ENCODE measurements around the gene MUC12. TPM values are rescaled to one million over a fixed set of nuclear protein-coding genes. Genes with fewer than 3 reads are reported as not detected.

The MUC12 gene
- total and polyA plus RNA-seq, 5 donors = 0.63 TPM; not detected in 4

- intact Hi-C loops (cut with DNase I) = no loop called here
- DNase-seq (no peak), ATAC-seq (no peak)
- Histone ChIP-seq H3K4me3 (ENCODE audit: low read length) (no peak overlapping the region), H3K4me1 (ENCODE audit: control insufficient read depth, insufficient read depth, low read length) (no peaks in the 10 kb centered on the region), H3K27ac (ENCODE audit: low read length) (no peak overlapping the region), H3K27me3 (ENCODE audit: control insufficient read depth, insufficient read depth) (no peaks in the 10 kb centered on the region), H3K9me3 (ENCODE audit: control insufficient read depth, low read length) (no peaks in the 10 kb centered on the region)
- 41% methylated on average over 7 of the region's 7 CpGs for WGBS
Measured at GRCh38 chr7:101066833-101067177, 97.4 kb downstream of the MUC12 start.

- WGBS = 89% methylated on average over 10 of the region's 10 CpGs
- intact Hi-C loops (cut with DNase I) = no loop called here
- Histone ChIP-seq H3K9me3 (ENCODE audit: control insufficient read depth, low read length) (no peaks in the 10 kb centered on the region), H3K4me1 (ENCODE audit: control insufficient read depth, insufficient read depth, low read length) (no peaks in the 10 kb centered on the region), H3K27me3 (ENCODE audit: control insufficient read depth, insufficient read depth) (no peaks in the 10 kb centered on the region), H3K4me3 (ENCODE audit: low read length) (no peak overlapping the region), H3K27ac (ENCODE audit: low read length) (no peak overlapping the region)
- ATAC-seq = no peak
- DNase-seq = no peak
Measured at GRCh38 chr7:101068401-101068800, 99.0 kb downstream of the MUC12 start.

Other genes with a start within 250 kb of the MUC12 start
- gene EPO, start 249.1 kb upstream of the MUC12 start, total RNA-seq = not detected
- not detected for gene EPO, start 249.1 kb upstream of the MUC12 start, polyA plus RNA-seq
- gene ZAN, start 236.0 kb upstream of the MUC12 start, total RNA-seq = not detected
- gene ZAN, start 236.0 kb upstream of the MUC12 start, polyA plus RNA-seq = not detected
- 10 to 100 TPM; 28.0 to 51.4 (median 33.6) TPM for gene EPHB4, start 142.0 kb upstream of the MUC12 start, total RNA-seq
- 14.4 TPM for gene EPHB4, start 142.0 kb upstream of the MUC12 start, polyA plus RNA-seq
- gene SLC12A9, start 116.9 kb upstream of the MUC12 start, total RNA-seq = 10 to 100 TPM in 3 of 4 donors, 1 to 10 TPM in 1; 9.3 to 16.9 (median 12.6) TPM
- 6.4 TPM for gene SLC12A9, start 116.9 kb upstream of the MUC12 start, polyA plus RNA-seq
- gene TRIP6, start 102.2 kb upstream of the MUC12 start, total RNA-seq = 10 to 100 TPM; 34.1 to 49.6 (median 46.9) TPM
- gene TRIP6, start 102.2 kb upstream of the MUC12 start, polyA plus RNA-seq = 31.4 TPM
- 10 to 100 TPM; 79.1 to 88.0 (median 82.2) TPM for gene SRRT, start 94.5 kb upstream of the MUC12 start, total RNA-seq
- 45.8 TPM for gene SRRT, start 94.5 kb upstream of the MUC12 start, polyA plus RNA-seq
- 1 to 10 TPM; 2.5 to 3.5 (median 3.0) TPM for gene UFSP1, start 79.8 kb upstream of the MUC12 start, total RNA-seq
- gene UFSP1, start 79.8 kb upstream of the MUC12 start, polyA plus RNA-seq = 3.6 TPM
- 10 to 100 TPM; 13.7 to 32.5 (median 22.7) TPM for gene ACHE, start 73.7 kb upstream of the MUC12 start, total RNA-seq
- gene ACHE, start 73.7 kb upstream of the MUC12 start, polyA plus RNA-seq = 11.3 TPM
- gene MUC3A, start 20.0 kb upstream of the MUC12 start, total RNA-seq = under 1 TPM; 0.06 to 0.18 (median 0.10) TPM
- 0.63 TPM for gene MUC3A, start 20.0 kb upstream of the MUC12 start, polyA plus RNA-seq
- gene MUC17, start 50.5 kb downstream of the MUC12 start, total RNA-seq = not detected
- gene MUC17, start 50.5 kb downstream of the MUC12 start, polyA plus RNA-seq = not detected
- gene TRIM56, start 115.9 kb downstream of the MUC12 start, total RNA-seq = 10 to 100 TPM; 20.0 to 24.5 (median 22.3) TPM
- gene TRIM56, start 115.9 kb downstream of the MUC12 start, polyA plus RNA-seq = 11.4 TPM
- 10 to 100 TPM in 1 of 4 donors, 1 to 10 TPM in 3; 1.2 to 11.9 (median 2.2) TPM for gene SERPINE1, start 157.5 kb downstream of the MUC12 start, total RNA-seq
- gene SERPINE1, start 157.5 kb downstream of the MUC12 start, polyA plus RNA-seq = 4.5 TPM
- 10 to 100 TPM; 10.7 to 14.3 (median 12.0) TPM for gene AP1S1, start 184.9 kb downstream of the MUC12 start, total RNA-seq
- gene AP1S1, start 184.9 kb downstream of the MUC12 start, polyA plus RNA-seq = 20.9 TPM
- gene VGF, start 196.0 kb downstream of the MUC12 start, total RNA-seq = not detected
- 0.07 TPM for gene VGF, start 196.0 kb downstream of the MUC12 start, polyA plus RNA-seq
- gene NAT16, start 210.7 kb downstream of the MUC12 start, total RNA-seq = not detected
- gene NAT16, start 210.7 kb downstream of the MUC12 start, polyA plus RNA-seq = not detected
- gene MOGAT3, start 231.5 kb downstream of the MUC12 start, total RNA-seq = not detected
- gene MOGAT3, start 231.5 kb downstream of the MUC12 start, polyA plus RNA-seq = not detected
- 10 to 100 TPM; 34.8 to 52.8 (median 44.0) TPM for gene PLOD3, start 248.0 kb downstream of the MUC12 start, total RNA-seq
- 31.2 TPM for gene PLOD3, start 248.0 kb downstream of the MUC12 start, polyA plus RNA-seq
- 10 to 100 TPM; 51.5 to 62.8 (median 55.5) TPM for gene ZNHIT1, start 248.6 kb downstream of the MUC12 start, total RNA-seq
- gene ZNHIT1, start 248.6 kb downstream of the MUC12 start, polyA plus RNA-seq = 108 TPM

All from right cardiac atrium (tissue), 5 donors.